Glutamatergic neuron (in vitro differentiated cells): ENCODE data around the gene DENND2C. TPM values are rescaled to one million over a fixed set of nuclear protein-coding genes. Genes with fewer than 3 reads are reported as not detected.
A peak's percentile ranks its signal among the peaks of the same experiment; 100 is the strongest.
"Not testable (repeated sequence)": the region's sequence is repeated elsewhere in the genome, so short reads cannot be mapped to it uniquely, and the experiment has no call there.

Source experiments
- DNase-seq: peaks from one replicate; pipeline ENCODE4 v3.0.0; 2022
- H3K27ac Mint-ChIP-seq: one replicate; pipeline ENCODE4 v1.8.0; 2020; ENCODE audit warnings: mild to moderate bottlenecking, mixed read lengths, inconsistent platforms; ENCODE audit not compliant: unreplicated experiment
- H3K27me3 Mint-ChIP-seq: one replicate; pipeline ENCODE4 v1.8.0; 2020; ENCODE audit warnings: mild to moderate bottlenecking, moderate library complexity, mixed read lengths, inconsistent platforms; ENCODE audit not compliant: unreplicated experiment
- H3K36me3 Mint-ChIP-seq: one replicate; pipeline ENCODE4 v1.8.0; 2020; ENCODE audit warnings: mild to moderate bottlenecking, mixed read lengths, inconsistent platforms; ENCODE audit not compliant: unreplicated experiment
- H3K4me1 Mint-ChIP-seq: one replicate; pipeline ENCODE4 v1.8.0; 2020; ENCODE audit warnings: mild to moderate bottlenecking, low read depth, mixed read lengths, inconsistent platforms; ENCODE audit not compliant: unreplicated experiment
- H3K4me3 Mint-ChIP-seq: one replicate; pipeline ENCODE4 v1.8.0; 2020; ENCODE audit warnings: mild to moderate bottlenecking, mixed read lengths, inconsistent platforms; ENCODE audit not compliant: unreplicated experiment
- H3K9me3 Mint-ChIP-seq: one replicate; pipeline ENCODE4 v1.8.0; 2020; ENCODE audit warnings: mild to moderate bottlenecking, moderate library complexity, mixed read lengths, inconsistent platforms; ENCODE audit not compliant: unreplicated experiment
- CTCF ChIP-seq: fragments of 200-600 bp; sonication (generic); IDR thresholded peaks from one replicate; pipeline ENCODE4 v1.5.0; 2021; ENCODE audit not compliant: partially characterized antibody, unreplicated experiment
- total RNA-seq: library from RNA; stranded (reverse); fragmentation: NEBNext Ultra II Directional; extraction: Animal tissue kit (Norgen Biotek cat#: 25700); gene quantifications from one replicate; pipeline ENCODE4 v1.2.1, GENCODE V29; 2021; ENCODE audit not compliant: unreplicated experiment

The DENND2C gene
- total RNA-seq, 1 donor from 2014 or later: 0.54 TPM

- H3K4me1 Mint-ChIP-seq: no peaks in the 10 kb centered on the region
- no peak for DNase-seq
- no peaks in the 10 kb centered on the region for H3K36me3 Mint-ChIP-seq
- H3K27ac Mint-ChIP-seq: no peak overlapping the region
- no peak for TF ChIP-seq CTCF
- peaks cover 2% of the 10 kb centered on the region for H3K27me3 Mint-ChIP-seq
- H3K9me3 Mint-ChIP-seq: peaks cover 7% of the 10 kb centered on the region
- no peak overlapping the region for H3K4me3 Mint-ChIP-seq
Observed at GRCh38 chr1:114586513-114587047, 83.3 kb downstream of the DENND2C start.

- Mint-ChIP-seq H3K27me3 (peaks cover 5% of the 10 kb centered on the region), H3K4me1 (no peaks in the 10 kb centered on the region), H3K9me3 (peaks cover 11% of the 10 kb centered on the region), H3K36me3 (no peaks in the 10 kb centered on the region), H3K4me3 (no peak overlapping the region), H3K27ac (no peak overlapping the region)
- DNase-seq: no peak
- no peak for TF ChIP-seq CTCF
Observed at GRCh38 chr1:114585231-114585630, 84.6 kb downstream of the DENND2C start.

GRCh38 chr1:114581335-114582287 is 88.2 kb downstream of the DENND2C start, which contains the start of gene BCAS2:
Gene BCAS2 (minus strand): TSS chr1:114581615. CDS start chr1:114581591, 24 bp downstream.
- H3K4me3 Mint-ChIP-seq: peak within 1 kb of the TSS; percentile 98
- no peak for TF ChIP-seq CTCF
- H3K4me1 Mint-ChIP-seq: no peaks in the 10 kb centered on the region
- H3K27me3 Mint-ChIP-seq: peaks cover 7% of the 10 kb centered on the region
- peak within 1 kb of the TSS; percentile 97 for H3K27ac Mint-ChIP-seq
- H3K9me3 Mint-ChIP-seq: peaks cover 11% of the 10 kb centered on the region
- H3K36me3 Mint-ChIP-seq: no peaks in the 10 kb centered on the region
- peak; percentile 90 for DNase-seq

GRCh38 chr1:114574365-114574764 is 95.5 kb downstream of the DENND2C start:
- H3K36me3 Mint-ChIP-seq: no peaks in the 10 kb centered on the region
- peaks cover 2% of the 10 kb centered on the region for H3K27me3 Mint-ChIP-seq
- H3K4me1 Mint-ChIP-seq: no peaks in the 10 kb centered on the region
- TF ChIP-seq CTCF: no peak
- no peak for DNase-seq
- H3K4me3 Mint-ChIP-seq: no peak overlapping the region
- no peaks in the 10 kb centered on the region for H3K9me3 Mint-ChIP-seq
- no peak overlapping the region for H3K27ac Mint-ChIP-seq

GRCh38 chr1:114564141-114564540 is 105.7 kb downstream of the DENND2C start:
- no peak for DNase-seq
- Mint-ChIP-seq H3K27me3 (peaks cover 3% of the 10 kb centered on the region), H3K36me3 (no peaks in the 10 kb centered on the region)

GRCh38 chr1:114562978-114563510 is 106.8 kb downstream of the DENND2C start:
- not testable (repeated sequence) for H3K36me3 Mint-ChIP-seq, H3K9me3 Mint-ChIP-seq, H3K27ac Mint-ChIP-seq, H3K4me1 Mint-ChIP-seq, H3K27me3 Mint-ChIP-seq, H3K4me3 Mint-ChIP-seq, DNase-seq

More at GRCh38 chr1:114564141-114564540, 105.7 kb downstream of the DENND2C start:
- H3K9me3 Mint-ChIP-seq: no peaks in the 10 kb centered on the region
- H3K4me1 Mint-ChIP-seq: no peaks in the 10 kb centered on the region
- H3K27ac Mint-ChIP-seq: no peak overlapping the region
- no peak for TF ChIP-seq CTCF
- no peak overlapping the region for H3K4me3 Mint-ChIP-seq
